IMR-90 (cell line): ENCODE measurements around the gene NDUFA3. TPM values are rescaled to one million over a fixed set of nuclear protein-coding genes. Genes with fewer than 3 reads are reported as not detected.
A peak's percentile ranks its signal among the peaks of the same experiment; 100 is the strongest.

Source experiments
- ATAC-seq: fragments of 200-7000 bp; cut with Tn5 transposase; 2 replicates; pipeline ENCODE4 v1.9.1; 2020; ENCODE audit warnings: low read depth, mild to moderate bottlenecking, moderate library complexity
- BruUV-seq: library from RNA; stranded (reverse); fragments of 400-500 nt; replicated peaks from 2 replicates; lab custom pipeline; 2021; lab: Mats Ljungman, UMichigan
- CTCF ChIA-PET: fragments of 300-600 bp; formaldehyde crosslinking; extraction: SDS; loops from one replicate; lab custom pipeline; 2021; ENCODE audit warnings: antibody characterized with exemption; lab: Yijun Ruan, JAX
- POLR2A ChIA-PET: fragments of 300-600 bp; sonication (Branson Sonifier 250); formaldehyde crosslinking; loops from one replicate; lab custom pipeline; 2022; ENCODE audit warnings: antibody characterized with exemption; ENCODE audit not compliant: unreplicated experiment; lab: Charles Lee
- DNase-seq: peaks from one replicate; pipeline ENCODE4 v3.0.0; 2013
- H2AFZ ChIP-seq: replicated peaks from 2 replicates; pipeline ENCODE3; 2013; ENCODE audit warnings: low read length, mild to moderate bottlenecking; ENCODE audit not compliant: poor library complexity
- H2AK5ac ChIP-seq: 2 replicates; pipeline ENCODE4 v1.6.1; 2013; ENCODE audit warnings: low read depth, low read length, inconsistent platforms
- H2AK9ac ChIP-seq: replicated peaks from 2 replicates; pipeline ENCODE3; 2013; ENCODE audit warnings: mild to moderate bottlenecking, low read depth, low read length, moderate library complexity; ENCODE audit not compliant: poor library complexity
- H2BK120ac ChIP-seq: 2 replicates; pipeline ENCODE4 v1.6.1; 2013; ENCODE audit warnings: low read depth, low read length, inconsistent platforms
- H2BK15ac ChIP-seq: 3 replicates; pipeline ENCODE4 v1.6.1; 2013; ENCODE audit warnings: low read depth, low read length, inconsistent platforms
- H2BK20ac ChIP-seq: 2 replicates; pipeline ENCODE4 v1.6.1; 2013; ENCODE audit warnings: low read depth, mild to moderate bottlenecking, inconsistent platforms, low read length, moderate library complexity
- H2BK5ac ChIP-seq: 2 replicates; pipeline ENCODE4 v1.6.1; 2013; ENCODE audit warnings: mild to moderate bottlenecking, low read depth, low read length, inconsistent platforms; ENCODE audit not compliant: poor library complexity, severe bottlenecking
- H3K14ac ChIP-seq: replicated peaks from 2 replicates; pipeline ENCODE4 v1.6.1; 2013; ENCODE audit warnings: low read depth, low read length, inconsistent platforms
- H3K18ac ChIP-seq: 2 replicates; pipeline ENCODE4 v1.6.1; 2013; ENCODE audit warnings: low read depth, low read length, control low read depth
- H3K23ac ChIP-seq: 2 replicates; pipeline ENCODE4 v1.6.1; 2013; ENCODE audit warnings: low read depth, low read length, inconsistent platforms
- H3K27ac ChIP-seq: 2 replicates; pipeline ENCODE4 v1.5.1; 2013; ENCODE audit warnings: mild to moderate bottlenecking, control low read depth, low read length; ENCODE audit not compliant: insufficient read depth
- H3K27me3 ChIP-seq: 2 replicates; pipeline ENCODE4 v1.6.1; 2013; ENCODE audit warnings: low read length; ENCODE audit not compliant: control insufficient read depth, insufficient read depth
- H3K36me3 ChIP-seq: 2 replicates; pipeline ENCODE4 v1.6.1; 2013; ENCODE audit warnings: low read length, mixed read lengths; ENCODE audit not compliant: control insufficient read depth, insufficient read depth
- H3K4ac ChIP-seq: 2 replicates; pipeline ENCODE4 v1.6.1; 2013; ENCODE audit warnings: low read depth, low read length, inconsistent platforms
- H3K4me1 ChIP-seq: 2 replicates; pipeline ENCODE4 v1.6.1; 2013; ENCODE audit warnings: low read length, mixed read lengths; ENCODE audit not compliant: control insufficient read depth, insufficient read depth
- H3K4me2 ChIP-seq: 2 replicates; pipeline ENCODE4 v1.6.1; 2013; ENCODE audit warnings: low read depth, mild to moderate bottlenecking, control low read depth, low read length, moderate library complexity
- H3K4me3 ChIP-seq: 2 replicates; pipeline ENCODE4 v1.5.1; 2013; ENCODE audit warnings: low read depth, mild to moderate bottlenecking, control low read depth, low read length, moderate library complexity; ENCODE audit not compliant: insufficient read depth
- H3K56ac ChIP-seq: 2 replicates; pipeline ENCODE4 v1.6.1; 2013; ENCODE audit warnings: low read length, inconsistent platforms; ENCODE audit not compliant: insufficient read depth; ENCODE audit errors: extremely low read depth
- H3K79me1 ChIP-seq, 2 experiments: 2 replicates each; pipeline ENCODE4 v1.6.1; 2013; ENCODE audit warnings: low read length in 2 of 2, inconsistent platforms in 1 of 2, low read depth in 1 of 2
- H3K9ac ChIP-seq: 2 replicates; pipeline ENCODE4 v1.6.1; 2013; ENCODE audit warnings: low read depth, low read length, control low read depth
- H3K9me1 ChIP-seq: 2 replicates; pipeline ENCODE4 v1.6.1; 2013; ENCODE audit warnings: low read length, inconsistent platforms; ENCODE audit not compliant: insufficient read depth
- H3K9me3 ChIP-seq: 2 replicates; pipeline ENCODE4 v1.6.1; 2013; ENCODE audit warnings: low read length; ENCODE audit not compliant: control insufficient read depth, insufficient read depth
- H4K20me1 ChIP-seq: 2 replicates; pipeline ENCODE4 v1.6.1; 2013; ENCODE audit warnings: low read length, inconsistent platforms; ENCODE audit not compliant: insufficient read depth
- H4K5ac ChIP-seq: 2 replicates; pipeline ENCODE4 v1.6.1; 2013; ENCODE audit warnings: mild to moderate bottlenecking, low read depth, low read length, control low read depth
- H4K8ac ChIP-seq, 2 experiments: 2 replicates each; pipeline ENCODE4 v1.6.1; 2013; ENCODE audit warnings: low read depth in 2 of 2, low read length in 2 of 2, control low read depth in 1 of 2, inconsistent platforms in 1 of 2
- H4K91ac ChIP-seq: 2 replicates; pipeline ENCODE4 v1.6.1; 2013; ENCODE audit warnings: low read depth, low read length, inconsistent platforms; ENCODE audit not compliant: insufficient read depth
- CTCF ChIP-seq: conservative IDR thresholded peaks from 2 replicates; pipeline ENCODE4 v1.5.1; 2012; ENCODE audit warnings: mild to moderate bottlenecking, low read depth, low read length, improper control_type of control experiment
- POLR2A ChIP-seq: IDR thresholded peaks from 2 replicates; pipeline ENCODE4 v1.6.1; 2012; ENCODE audit warnings: mild to moderate bottlenecking, low read depth, low read length
- SMC3 ChIP-seq: fragments of 150-350 bp; IDR thresholded peaks from 2 replicates; pipeline ENCODE4 v1.6.1; 2016; ENCODE audit warnings: low read depth, mild to moderate bottlenecking, antibody characterized with exemption, low read length, moderate library complexity
- WGBS, 2 experiments: methylation state at CpG; one replicate each; pipeline versions ENCODE4 v1.1.5 to v1.1.7; 2013; ENCODE audit warnings: missing lambda C conversion rate in 2 of 2; ENCODE audit not compliant: insufficient read length in 1 of 2; ENCODE audit errors: extremely low coverage in 2 of 2; 5-methylcytosine and 5-hydroxymethylcytosine counted together
- dilution Hi-C: fragments of 300-500 bp; cut with HindIII; formaldehyde crosslinking; loops from one replicate; pipeline ENCODE4 v1.14.3; 2018; ENCODE audit warnings: low sequenced_read_pairs; ENCODE audit not compliant: unreplicated experiment
- in situ Hi-C: fragments of 300-500 bp; cut with MboI; formaldehyde crosslinking; loops from 3 replicates; pipeline ENCODE4 v1.14.3; 2019; ENCODE audit warnings: low sequenced_read_pairs, inconsistent platforms, mixed read lengths
- intact Hi-C: fragments of 100-400 bp; cut with micrococcal nuclease; formaldehyde crosslinking; loops from 2 replicates; pipeline ENCODE4 v1.10.0; 2022
- polyA plus RNA-seq, 3 experiments: library from polyadenylated mRNA; depleted of rRNA; stranded (reverse); fragments of >200 nt; gene quantifications; 2 replicates each; pipeline ENCODE4 v1.2.3, GENCODE V29; 2012; ENCODE audit warnings: low replicate concordance in 1 of 3
- total RNA-seq: library from RNA; depleted of rRNA; stranded (reverse); fragments of >200 nt; gene quantifications from 2 replicates; pipeline ENCODE4 v1.2.3, GENCODE V29; 2012

Gene NDUFA3
- total and polyA plus RNA-seq, 2 of the 4 experiments (the other 2 are of a cell fraction) = 7.9 to 85.0 TPM

GRCh38 chr19:54156490-54156889 lies 53.8 kb downstream of the NDUFA3 start:
- ChIA-PET POLR2A (no interaction called here), CTCF (no interaction called here)
- H3K14ac ChIP-seq = no peak overlapping the region
- dilution Hi-C loops (no loop called here), intact Hi-C loops (loop anchor here (5.0 kb wide), 1 partner anchor 1126 kb away; the partner anchor contains the start of genes BRSK1 and HSPBP1), in situ Hi-C loops (no loop called here)
- no peak overlapping the region for H4K5ac ChIP-seq
- H3K4me1 ChIP-seq = peaks cover 11% of the 10 kb centered on the region
- no peak overlapping the region for H4K91ac ChIP-seq
- H3K27me3 ChIP-seq = no peaks in the 10 kb centered on the region
- no peak overlapping the region for H2BK15ac ChIP-seq
- TF ChIP-seq POLR2A = 0 out of 2 replicates have a peak, but pooled peaks have one; percentile 5
- no peak for TF ChIP-seq SMC3
- TF ChIP-seq CTCF = no peak
- peaks cover 10 to 36% of the 10 kb centered on the region in 2 experiments; a peak in 3 of 4 replicates for H3K79me1 ChIP-seq
- peaks cover 52% of the 10 kb centered on the region for H3K36me3 ChIP-seq
- no peak overlapping the region for H2BK20ac ChIP-seq
- H3K9me1 ChIP-seq = no peaks in the 10 kb centered on the region; the same call in 1 of the 2 replicates
- no peak overlapping the region for H3K18ac ChIP-seq
- no peak for ATAC-seq
- no TSS peak for BruUV-seq
- H3K9me3 ChIP-seq = no peaks in the 10 kb centered on the region
- DNase-seq = no peak
- no peak overlapping the region for H2BK5ac ChIP-seq
- no peak overlapping the region for H3K27ac ChIP-seq
- H3K56ac ChIP-seq = no peak overlapping the region
- H2AK9ac ChIP-seq = no peak overlapping the region
- no peak overlapping the region for H3K23ac ChIP-seq
- no peak overlapping the region for H3K4me2 ChIP-seq
- H3K9ac ChIP-seq = no peak overlapping the region
- H2BK120ac ChIP-seq = no peak overlapping the region
- whole genome bisulfite sequencing, 2 experiments = 100% methylated on average over 2 of the region's 11 CpGs; no CpG with 5 or more reads in 1 of the 2 experiments
- peaks cover 7% of the 10 kb centered on the region; the same call in 1 of the 2 replicates for H4K20me1 ChIP-seq
- H3K4me3 ChIP-seq = no peak overlapping the region
- H4K8ac ChIP-seq = no peak overlapping the region
- H2AFZ ChIP-seq = no peak overlapping the region
- no peak overlapping the region for H3K4ac ChIP-seq
- no peak overlapping the region for H2AK5ac ChIP-seq
